Right lobe of liver (tissue), 4 donors: ENCODE results near the gene SERHL2.

ENCODE experiments used
- POLR2A ChIP-seq: fragments of 450-650 bp; IDR thresholded peaks from one replicate; pipeline ENCODE4 v1.6.1; 2017; ENCODE audit warnings: antibody characterized with exemption, mild to moderate bottlenecking
- TF ChIP-seq, protein P1 (sequence below), 4 donors: fragments of 200-600 bp in 3 of 4; fragments of 450-650 bp in 1 of 4; IDR thresholded peaks; one replicate each; pipeline versions ENCODE4 v1.5.1 to v1.8.0; 2016 to 2022; ENCODE audit warnings: antibody characterized with exemption in 4 of 4, mild to moderate bottlenecking in 2 of 4
- donor health status: DM: no; HTN: no; CAD: no.
- donor health status: DM: no; HTN: no; CAD: no.
- donor health status: DM: no; HTN: yes; CAD: no.

DNA sequence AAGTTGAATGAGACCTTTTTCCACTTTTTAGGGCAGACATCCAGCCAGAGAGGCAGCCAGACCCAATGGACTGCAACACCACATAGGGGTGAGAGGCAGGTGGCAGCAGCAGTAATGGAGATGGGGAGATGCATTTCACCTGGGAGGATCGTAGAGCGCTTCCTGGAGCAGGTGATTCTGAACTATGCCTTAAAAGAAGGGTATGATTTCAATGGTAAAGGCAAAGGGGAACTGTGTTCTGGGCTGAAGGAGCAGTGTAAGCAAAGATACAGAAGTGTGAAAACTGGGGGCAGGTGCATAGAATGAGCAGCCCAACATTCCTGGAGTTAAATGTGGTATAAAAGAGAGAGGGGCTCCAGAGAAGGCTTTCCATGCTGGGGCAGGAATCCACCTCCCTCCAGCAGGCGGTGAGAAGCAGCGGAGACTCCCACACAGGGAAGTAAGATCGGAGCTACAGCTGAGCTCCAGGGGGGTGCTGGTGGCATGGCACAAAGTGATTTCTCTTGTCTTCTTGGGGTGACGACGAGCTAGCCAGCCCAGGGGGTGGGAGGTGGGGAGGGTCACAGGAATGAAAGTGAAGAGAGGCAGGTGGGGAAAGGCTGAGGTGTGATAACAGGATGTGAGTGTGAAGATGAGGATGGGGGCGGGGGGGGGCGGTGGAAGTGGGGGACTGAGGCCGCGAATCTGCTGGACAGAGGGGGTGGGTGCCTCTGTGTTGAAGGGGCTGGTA lies 4.3 kb upstream of the SERHL2 start:
- TF ChIP-seq POLR2A = no peak
- TF ChIP-seq, protein P1, sequence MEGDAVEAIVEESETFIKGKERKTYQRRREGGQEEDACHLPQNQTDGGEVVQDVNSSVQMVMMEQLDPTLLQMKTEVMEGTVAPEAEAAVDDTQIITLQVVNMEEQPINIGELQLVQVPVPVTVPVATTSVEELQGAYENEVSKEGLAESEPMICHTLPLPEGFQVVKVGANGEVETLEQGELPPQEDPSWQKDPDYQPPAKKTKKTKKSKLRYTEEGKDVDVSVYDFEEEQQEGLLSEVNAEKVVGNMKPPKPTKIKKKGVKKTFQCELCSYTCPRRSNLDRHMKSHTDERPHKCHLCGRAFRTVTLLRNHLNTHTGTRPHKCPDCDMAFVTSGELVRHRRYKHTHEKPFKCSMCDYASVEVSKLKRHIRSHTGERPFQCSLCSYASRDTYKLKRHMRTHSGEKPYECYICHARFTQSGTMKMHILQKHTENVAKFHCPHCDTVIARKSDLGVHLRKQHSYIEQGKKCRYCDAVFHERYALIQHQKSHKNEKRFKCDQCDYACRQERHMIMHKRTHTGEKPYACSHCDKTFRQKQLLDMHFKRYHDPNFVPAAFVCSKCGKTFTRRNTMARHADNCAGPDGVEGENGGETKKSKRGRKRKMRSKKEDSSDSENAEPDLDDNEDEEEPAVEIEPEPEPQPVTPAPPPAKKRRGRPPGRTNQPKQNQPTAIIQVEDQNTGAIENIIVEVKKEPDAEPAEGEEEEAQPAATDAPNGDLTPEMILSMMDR (IDR thresholded peaks at IDR 0.05) = no peak
